Measurements from ENCODE around the gene TPPP. TPM values are rescaled to one million over a fixed set of nuclear protein-coding genes. Genes with fewer than 3 reads are reported as not detected.
"Not testable (repeated sequence)": the region's sequence is repeated elsewhere in the genome, so short reads cannot be mapped to it uniquely, and the experiment has no call there.

TPPP gene
- total RNA-seq, 2 donors from 2014 or later, result 9.8 to 10.8 TPM

DNA sequence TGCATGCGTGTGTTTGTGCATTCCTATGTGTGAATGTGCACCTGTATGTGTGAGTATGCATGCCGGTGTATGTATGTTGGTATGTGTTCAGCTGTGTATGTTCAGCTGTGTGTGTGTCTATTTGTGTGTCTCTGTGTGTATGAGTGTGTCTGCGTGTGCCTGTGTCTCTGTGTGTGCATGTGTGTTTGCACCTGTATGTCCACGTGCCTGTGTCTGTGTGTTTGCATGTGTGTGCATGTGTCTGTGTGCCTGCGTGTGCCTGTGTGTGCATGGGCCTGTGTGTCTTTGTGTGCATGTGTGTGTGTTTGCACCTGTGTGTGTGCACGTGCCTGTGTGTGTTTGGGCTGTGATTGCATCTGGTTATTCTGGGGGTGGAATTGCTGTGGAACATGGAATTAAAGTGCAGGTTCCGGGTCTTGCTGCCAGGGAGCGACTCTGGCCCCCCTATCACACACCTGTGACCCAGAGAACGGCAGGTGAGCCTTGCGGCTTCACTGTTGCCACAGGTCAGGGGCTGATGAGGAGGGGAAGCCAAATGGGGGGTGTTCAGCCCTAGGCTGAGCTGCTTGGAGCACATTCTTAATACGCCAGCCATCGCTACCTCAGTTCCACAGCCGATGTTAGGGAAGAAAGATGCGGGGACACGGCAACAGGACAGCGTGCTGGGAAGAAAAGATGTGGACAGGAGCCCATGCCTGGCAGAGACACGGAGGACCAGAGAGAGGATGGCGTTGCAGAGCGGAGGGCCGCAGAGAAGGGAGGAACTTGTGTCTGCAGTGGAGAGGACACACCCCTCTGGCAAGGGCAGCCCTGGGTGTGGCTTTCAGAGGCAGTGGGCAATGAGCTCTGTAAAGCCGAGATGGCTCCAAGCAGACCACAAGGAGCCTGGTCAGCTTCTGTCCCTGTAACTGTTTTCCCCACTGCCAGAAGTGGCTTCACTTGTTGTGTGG is 3.9 kb upstream of the TPPP start:
- intact Hi-C loops (cut with DNase I), result loop anchor here in 1 of 2 donors (10.0 kb wide), 1 partner anchor 68 kb away; no protein-coding TSS in a partner anchor
- DNase-seq (ENCODE audit: low spot score), result not testable (repeated sequence)

GRCh38 chr5:696191-696590 is 3.0 kb upstream of the TPPP start:
- not testable (repeated sequence) for DNase-seq (ENCODE audit: low spot score)
- intact Hi-C loops (cut with DNase I), result loop anchor here in 1 of 2 donors (10.0 kb wide), 1 partner anchor 69 kb away; no protein-coding TSS in a partner anchor

- intact Hi-C loops (cut with DNase I), result loop anchor here in 1 of 2 donors (10.0 kb wide), 1 partner anchor 69 kb away; no protein-coding TSS in a partner anchor
- DNase-seq (ENCODE audit: low spot score), result not testable (repeated sequence)
Observed at GRCh38 chr5:695475-695874, 2.3 kb upstream of the TPPP start.

GRCh38 chr5:694042-694431 is 885 bp upstream of the TPPP start:
- DNase-seq (ENCODE audit: low spot score), result not testable (repeated sequence)
- intact Hi-C loops (cut with DNase I), result loop anchor here in 1 of 2 donors (10.0 kb wide), 1 partner anchor 71 kb away; no protein-coding TSS in a partner anchor

- intact Hi-C loops (cut with DNase I), result loop anchor here in 1 of 2 donors (10.0 kb wide), 1 partner anchor 72 kb away; no protein-coding TSS in a partner anchor
- not testable (repeated sequence) for DNase-seq (ENCODE audit: low spot score)
Observed at GRCh38 chr5:692529-693041, 567 bp downstream of the TPPP start.

GRCh38 chr5:691817-692528 is 1.2 kb downstream of the TPPP start:
- intact Hi-C loops (cut with DNase I), result loop anchor here in 1 of 2 donors (10.0 kb wide), 1 partner anchor 73 kb away; no protein-coding TSS in a partner anchor
- DNase-seq (ENCODE audit: low spot score), result no peak

GRCh38 chr5:691049-691448 is 2.1 kb downstream of the TPPP start:
- intact Hi-C loops (cut with DNase I), result loop anchor here in 1 of 2 donors (10.0 kb wide), 1 partner anchor 74 kb away; no protein-coding TSS in a partner anchor
- not testable (repeated sequence) for DNase-seq (ENCODE audit: low spot score)

DNA sequence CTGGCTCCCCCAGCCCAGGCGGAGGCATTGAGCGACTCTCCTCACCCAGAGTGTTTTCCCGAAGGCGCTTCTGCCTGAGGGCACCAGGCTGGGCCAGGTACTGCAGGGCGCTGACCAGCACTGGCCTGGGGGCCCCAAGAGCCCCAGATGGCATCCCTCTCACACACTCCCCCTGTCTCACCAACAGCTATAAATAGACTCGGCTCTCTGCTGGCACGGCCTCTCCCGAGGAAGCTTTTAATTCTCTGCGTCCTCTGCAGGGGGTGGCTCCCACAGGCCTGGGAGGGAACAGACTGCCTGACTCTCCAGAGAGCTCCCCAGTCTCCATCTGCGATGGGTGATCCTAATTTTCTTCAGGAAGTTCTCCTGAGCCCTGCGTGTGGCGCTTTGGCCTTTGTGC is 2.9 kb downstream of the TPPP start:
- intact Hi-C loops (cut with DNase I), result loop anchor here in 1 of 2 donors (10.0 kb wide), 1 partner anchor 75 kb away; no protein-coding TSS in a partner anchor
- DNase-seq (ENCODE audit: low spot score), result not testable (repeated sequence)

DNA sequence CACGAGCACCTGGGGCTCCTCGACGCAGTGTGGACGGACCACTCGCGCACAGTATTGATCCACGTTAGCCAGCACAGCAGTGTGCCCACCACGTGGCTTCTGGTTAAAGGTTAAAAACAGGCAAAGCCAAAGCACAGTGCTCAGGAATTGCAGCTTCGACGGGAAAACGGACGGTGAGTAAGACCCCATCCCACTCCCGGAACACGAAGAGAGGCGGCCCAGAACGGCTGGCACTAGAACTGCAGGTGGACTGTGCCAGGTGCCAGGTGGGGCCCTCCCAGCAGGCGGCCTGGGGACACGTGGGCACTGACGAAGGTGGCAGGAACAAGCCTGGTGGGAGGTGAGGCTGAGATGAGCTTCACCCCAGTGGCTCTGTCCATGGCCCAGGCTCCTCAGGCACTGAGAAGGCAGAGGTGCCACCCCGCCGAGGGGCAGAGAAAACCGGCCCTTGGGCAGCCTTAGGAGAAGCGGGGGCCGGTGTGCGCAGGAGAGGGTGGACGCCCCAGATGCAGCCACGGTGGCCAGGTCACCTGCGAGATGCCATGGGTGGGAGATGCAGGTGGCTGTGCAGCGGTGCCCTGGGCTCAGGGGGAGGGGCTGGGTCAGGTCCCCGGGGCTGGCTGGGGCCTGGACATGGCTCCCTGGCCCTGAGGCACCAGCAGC is 4.7 kb downstream of the TPPP start:
- DNase-seq (ENCODE audit: low spot score), result peak; percentile 73
- intact Hi-C loops (cut with DNase I), result not testable (repeated sequence)

GRCh38 chr5:686936-687335 is 6.2 kb downstream of the TPPP start:
- peak; percentile 68 for DNase-seq (ENCODE audit: low spot score)
- intact Hi-C loops (cut with DNase I), result not testable (repeated sequence)

GRCh38 chr5:686172-686523 is 7.0 kb downstream of the TPPP start:
- intact Hi-C loops (cut with DNase I), result not testable (repeated sequence)
- peak; percentile 76 for DNase-seq (ENCODE audit: low spot score)

GRCh38 chr5:685262-686171 is 7.6 kb downstream of the TPPP start:
- intact Hi-C loops (cut with DNase I), result no loop called here
- peak; percentile 78 for DNase-seq (ENCODE audit: low spot score)

GRCh38 chr5:684751-685216 is 8.4 kb downstream of the TPPP start:
- intact Hi-C loops (cut with DNase I), result no loop called here
- peak; percentile 71 for DNase-seq (ENCODE audit: low spot score)

GRCh38 chr5:683551-684481 is 9.3 kb downstream of the TPPP start:
- peak; percentile 82 for DNase-seq (ENCODE audit: low spot score)
- intact Hi-C loops (cut with DNase I), result loop anchor here in 1 of 2 donors (2.0 kb wide), 1 partner anchor 93 kb away; no protein-coding TSS in a partner anchor

GRCh38 chr5:682651-683358 is 10.3 kb downstream of the TPPP start:
- intact Hi-C loops (cut with DNase I), result loop anchor here in 1 of 2 donors (2.0 kb wide), 1 partner anchor 94 kb away; no protein-coding TSS in a partner anchor
- peak; percentile 55 for DNase-seq (ENCODE audit: low spot score)

DNA sequence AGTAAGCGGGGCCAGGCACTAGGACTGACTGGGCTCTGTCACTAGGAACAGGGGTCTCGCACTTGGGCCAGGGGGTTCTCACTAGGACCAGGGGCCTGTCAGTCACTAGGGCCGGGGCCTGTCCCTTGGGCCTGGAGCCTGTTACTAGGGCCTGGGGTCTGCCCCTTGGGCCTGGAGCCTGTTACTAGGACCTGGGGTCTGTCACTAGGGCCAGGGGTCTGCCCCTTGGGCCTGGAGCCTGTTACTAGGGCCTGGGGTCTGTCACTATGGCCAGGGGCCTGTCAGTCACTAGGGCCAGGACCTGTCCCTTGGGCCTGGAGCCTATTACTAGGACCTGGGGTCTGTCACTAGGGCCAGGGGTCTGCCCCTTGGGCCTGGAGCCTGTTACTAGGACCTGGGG is 10.9 kb downstream of the TPPP start:
- not testable (repeated sequence) for DNase-seq (ENCODE audit: low spot score)
- intact Hi-C loops (cut with DNase I), result loop anchor here in 1 of 2 donors (2.0 kb wide), 1 partner anchor 95 kb away; no protein-coding TSS in a partner anchor

Measured in posterior vena cava (tissue), 2 donors.